ENCODE measurements around the gene GUCA2A. TPM values are rescaled to one million over a fixed set of nuclear protein-coding genes. Genes with fewer than 3 reads are reported as not detected.

GUCA2A gene
- total and polyA plus RNA-seq, 2 of the 13 experiments (the other 11 are each of a cell fraction or from before 2014, with no cell fraction given) = not detected

- H2AFZ ChIP-seq (ENCODE audit: low read length) = no peak overlapping the region
- no peak overlapping the region for H3K9ac ChIP-seq (ENCODE audit: insufficient read depth, low read depth, low read length)
- TF ChIP-seq ZNF484 (CRISPR knock-in tag; IDR thresholded peaks at IDR 0.05; ENCODE audit: borderline replicate concordance, low read depth) (no peak), ZBTB25 (CRISPR knock-in tag; IDR thresholded peaks at IDR 0.05) (no peak), MAFG (CRISPR knock-in tag; IDR thresholded peaks at IDR 0.05) (no peak), NKX3-1 (CRISPR knock-in tag; IDR thresholded peaks at IDR 0.05) (no peak), ELF1 (CRISPR knock-in tag; IDR thresholded peaks at IDR 0.05) (no peak), PRPF4 (IDR thresholded peaks at IDR 0.05; ENCODE audit: low read depth, low read length, poor library complexity, severe bottlenecking) (no peak), YEATS4 (CRISPR knock-in tag; IDR thresholded peaks at IDR 0.05; ENCODE audit: borderline replicate concordance) (no peak), ZNF841 (CRISPR knock-in tag; IDR thresholded peaks at IDR 0.05; ENCODE audit: borderline replicate concordance) (no peak), MTF2 (CRISPR knock-in tag; IDR thresholded peaks at IDR 0.05; ENCODE audit: borderline replicate concordance) (no peak), BRD4 (CRISPR knock-in tag; IDR thresholded peaks at IDR 0.05) (no peak), FOXK1 (CRISPR knock-in tag; IDR thresholded peaks at IDR 0.05; ENCODE audit: borderline replicate concordance, low read depth) (no peak), RBM22 (optimal IDR thresholded peaks at IDR 0.05; ENCODE audit: low read length) (no peak), ZNF720 (CRISPR knock-in tag; IDR thresholded peaks at IDR 0.05) (no peak), ZBTB21 (CRISPR knock-in tag; IDR thresholded peaks at IDR 0.05) (no peak), ZFP91 (CRISPR knock-in tag; IDR thresholded peaks at IDR 0.05; ENCODE audit: borderline replicate concordance) (no peak), WIZ (CRISPR knock-in tag; IDR thresholded peaks at IDR 0.05) (no peak), ZNF276 (CRISPR knock-in tag; IDR thresholded peaks at IDR 0.05; ENCODE audit: low read depth) (no peak), GMEB1 (CRISPR knock-in tag; IDR thresholded peaks at IDR 0.05; ENCODE audit: borderline replicate concordance) (no peak), ZNF496 (CRISPR knock-in tag; IDR thresholded peaks at IDR 0.05; ENCODE audit: insufficient replicate concordance) (no peak)
- H3K36me3 ChIP-seq (replicated peaks in 1 of 2; ENCODE audit: control insufficient read depth in 1 of 2, insufficient read depth in 2 of 2, low read length in 2 of 2) = peaks cover 23 to 77% of the 10 kb centered on the region in 2 experiments
- no TSS peak for BruUV-seq (replicated peaks)
- in situ Hi-C loops (cut with HindIII; ENCODE audit: extremely low pct_ligation_motif_present, low pct_unique_long_range_greater_than_20kb) (no loop called here), intact Hi-C loops (cut with micrococcal nuclease; ENCODE audit: unreplicated experiment) (no loop called here)
- no peaks in the 10 kb centered on the region for H3K27me3 ChIP-seq (ENCODE audit: control insufficient read depth in 1 of 2, insufficient read depth in 2 of 2, low read length in 2 of 2)
- FAIRE-seq (no peak), ATAC-seq (no peak), DNase-seq (ENCODE audit: low spot score) (no peak)
- H3K4me2 ChIP-seq (ENCODE audit: low read depth, low read length) = no peak overlapping the region
- 96% methylated on average over 4 of the region's 4 CpGs for WGBS (ENCODE audit: low lambda C conversion rate)
- no peaks in the 10 kb centered on the region for H4K20me1 ChIP-seq (ENCODE audit: insufficient read depth, low read length)
- no peak overlapping the region for H3K27ac ChIP-seq (ENCODE audit: extremely low read length, insufficient read depth, low read length)
- H3K9me3 ChIP-seq (ENCODE audit: low read length) = no peaks in the 10 kb centered on the region
- no peak overlapping the region for H3K4me3 ChIP-seq (replicated peaks in 1 of 3; ENCODE audit: insufficient read depth in 1 of 3, low read depth in 2 of 3, low read length in 3 of 3)
- POLR2A ChIA-PET = no interaction called here
- no peaks in the 10 kb centered on the region for H3K79me2 ChIP-seq (ENCODE audit: insufficient read depth, low read length)
- 0 out of 2 replicates have a peak, but pooled peaks cover 7% of the 10 kb centered on the region for H3K4me1 ChIP-seq (ENCODE audit: insufficient read depth, low read length)
- CTCF ChIA-PET (ENCODE audit: low intra/inter-chr PET ratio, low total read pairs) = no interaction called here
Measured at GRCh38 chr1:42192106-42192505, 27.6 kb upstream of the GUCA2A start.

All from HepG2 (cell line).